Liver (tissue), 9 donors: ENCODE data around the gene PRKAR1B. TPM values are rescaled to one million over a fixed set of nuclear protein-coding genes. Genes with fewer than 3 reads are reported as not detected.

Experiments used
- DNase-seq: peaks from one replicate; pipeline ENCODE4 v3.0.0-alpha.2; 2017; ENCODE audit warnings: low spot score
- H3K27ac ChIP-seq, 2 donors: one replicate each; pipeline ENCODE4 v1.7.0; 2013; ENCODE audit warnings: inconsistent platforms in 2 of 2, low read length in 2 of 2, control low read depth in 1 of 2, low read depth in 1 of 2, mild to moderate bottlenecking in 1 of 2
- H3K27me3 ChIP-seq, 4 donors: one replicate each; pipeline versions ENCODE4 v1.6.1 to v1.7.0; 2013; ENCODE audit warnings: low read length in 3 of 4, inconsistent platforms in 1 of 4, mild to moderate bottlenecking in 1 of 4, moderate library complexity in 1 of 4; ENCODE audit not compliant: control insufficient read depth in 4 of 4, insufficient read depth in 4 of 4
- H3K36me3 ChIP-seq, 4 donors: one replicate each; pipeline versions ENCODE4 v1.6.1 to v1.7.0; 2013; ENCODE audit warnings: low read length in 3 of 4, mild to moderate bottlenecking in 3 of 4, low read depth in 1 of 4, moderate library complexity in 1 of 4; ENCODE audit not compliant: control insufficient read depth in 4 of 4, insufficient read depth in 3 of 4
- H3K4me1 ChIP-seq, 4 donors: one replicate each; pipeline versions ENCODE4 v1.6.1 to v1.7.0; 2013; ENCODE audit warnings: low read length in 3 of 4, mild to moderate bottlenecking in 3 of 4, moderate library complexity in 1 of 4; ENCODE audit not compliant: control insufficient read depth in 4 of 4, insufficient read depth in 4 of 4
- H3K4me3 ChIP-seq, 3 donors: one replicate each; pipeline versions ENCODE4 v1.6.1 to v1.7.0; 2013; ENCODE audit warnings: low read length in 3 of 3, control low read depth in 1 of 3, low read depth in 1 of 3, mild to moderate bottlenecking in 1 of 3
- H3K9ac ChIP-seq, 2 donors: one replicate each; pipeline ENCODE4 v1.7.0; 2013; ENCODE audit warnings: low read length in 2 of 2, mild to moderate bottlenecking in 2 of 2, moderate library complexity in 2 of 2, control low read depth in 1 of 2, low read depth in 1 of 2
- H3K9me3 ChIP-seq, 4 donors: one replicate each; pipeline versions ENCODE4 v1.6.1 to v1.7.0; 2013; ENCODE audit warnings: low read length in 3 of 4; ENCODE audit not compliant: control insufficient read depth in 4 of 4
- FOXA1 ChIP-seq: IDR thresholded peaks from 2 replicates; pipeline ENCODE4 v1.6.1; 2016; ENCODE audit warnings: antibody characterized with exemption
- GABPA ChIP-seq, 2 donors: IDR thresholded peaks in 1 of 2; conservative IDR thresholded peaks in 1 of 2; 2 replicates each; pipeline ENCODE4 v1.6.1; 2016; ENCODE audit warnings: antibody characterized with exemption in 2 of 2, mild to moderate bottlenecking in 1 of 2, moderate library complexity in 1 of 2
- NR2F2 ChIP-seq: IDR thresholded peaks from 2 replicates; pipeline ENCODE4 v1.6.1; 2016; ENCODE audit warnings: antibody characterized with exemption
- RAD21 ChIP-seq, 2 donors: IDR thresholded peaks; 2 replicates each; pipeline ENCODE4 v1.6.1; 2016; ENCODE audit warnings: antibody characterized with exemption in 2 of 2, mild to moderate bottlenecking in 2 of 2
- SP1 ChIP-seq: IDR thresholded peaks from 2 replicates; pipeline ENCODE4 v1.6.1; 2018; ENCODE audit warnings: antibody characterized with exemption, mild to moderate bottlenecking
- YY1 ChIP-seq: IDR thresholded peaks from 2 replicates; pipeline ENCODE4 v1.6.1; 2016; ENCODE audit warnings: antibody characterized with exemption, mild to moderate bottlenecking
- WGBS: extraction: QIAGEN DNeasy Blood & Tissue Kit; methylation state at CpG from one replicate; pipeline ENCODE4 v1.1.7; 2013; 5-methylcytosine and 5-hydroxymethylcytosine counted together
- polyA plus RNA-seq, 2 donors: library from polyadenylated mRNA; stranded (reverse) in 1 of 2; unstranded in 1 of 2; fragments of 200-250 nt in 1 of 2; fragments of >200 nt in 1 of 2; fragmentation: Nextera tagmentation in 1 of 2; extraction: Ambion mirVana in 1 of 2; gene quantifications; one replicate each; pipeline versions ENCODE4 v1.2.1 to v1.2.3, GENCODE V29; 2013 to 2015
- total RNA-seq, 2 donors: library from RNA; depleted of rRNA; stranded (reverse); fragments of >200 nt; gene quantifications; one replicate each; pipeline ENCODE4 v1.2.3, GENCODE V29; 2014
- TF ChIP-seq, protein P1 (sequence below): IDR thresholded peaks from 2 replicates; pipeline ENCODE4 v1.6.1; 2016; ENCODE audit warnings: antibody characterized with exemption
- TF ChIP-seq, protein P2 (sequence below): IDR thresholded peaks from 2 replicates; pipeline ENCODE4 v1.6.1; 2016; ENCODE audit warnings: antibody characterized with exemption
- TF ChIP-seq, protein P3 (sequence below): IDR thresholded peaks from 2 replicates; pipeline ENCODE4 v1.6.1; 2016; ENCODE audit warnings: antibody characterized with exemption
- donor health status: healthy.
- donor health status: healthy.
- donor health status: healthy.
- donor health status: healthy.
- donor health status: healthy.

Gene PRKAR1B
- total and polyA plus RNA-seq, 4 donors: 11.1 to 14.4 (median 12.4) TPM

DNA sequence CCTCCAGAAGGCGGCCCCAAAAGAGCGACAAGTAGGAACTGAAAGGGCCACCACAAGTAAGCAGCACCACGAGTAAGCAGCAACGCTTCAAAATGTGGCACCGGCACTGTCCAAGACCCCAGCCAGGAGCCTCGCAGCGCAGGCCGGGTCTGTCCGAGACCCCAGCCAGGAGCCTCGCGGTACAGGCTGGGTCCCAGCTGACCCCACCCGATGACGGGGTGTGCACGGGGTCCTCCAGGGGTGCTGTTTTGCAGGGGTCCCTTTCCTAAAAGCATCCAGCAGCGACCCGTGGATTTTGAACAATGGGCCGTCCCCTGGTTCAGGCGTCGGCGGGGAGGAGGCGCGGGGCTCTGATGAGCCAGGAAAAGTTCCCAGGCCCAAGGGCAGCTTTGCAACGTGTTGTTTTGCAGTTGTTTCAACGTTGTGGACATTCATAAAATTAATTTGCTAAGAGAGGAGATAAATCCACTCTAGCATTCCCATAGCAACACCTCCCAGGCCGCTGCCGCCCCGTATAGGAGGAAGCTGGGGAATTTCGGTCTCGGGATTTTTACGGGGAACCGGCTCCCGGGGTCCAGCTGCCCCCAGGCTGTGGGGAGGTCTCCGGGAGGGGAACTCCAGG is 155.9 kb downstream of the PRKAR1B start:
- TF ChIP-seq YY1: no peak
- TF ChIP-seq, protein P1, sequence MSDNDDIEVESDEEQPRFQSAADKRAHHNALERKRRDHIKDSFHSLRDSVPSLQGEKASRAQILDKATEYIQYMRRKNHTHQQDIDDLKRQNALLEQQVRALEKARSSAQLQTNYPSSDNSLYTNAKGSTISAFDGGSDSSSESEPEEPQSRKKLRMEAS: no peak
- TF ChIP-seq, protein P2, sequence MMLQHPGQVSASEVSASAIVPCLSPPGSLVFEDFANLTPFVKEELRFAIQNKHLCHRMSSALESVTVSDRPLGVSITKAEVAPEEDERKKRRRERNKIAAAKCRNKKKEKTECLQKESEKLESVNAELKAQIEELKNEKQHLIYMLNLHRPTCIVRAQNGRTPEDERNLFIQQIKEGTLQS: no peak
- no peak for TF ChIP-seq NR2F2
- no peak for DNase-seq
- Histone ChIP-seq H3K36me3 (no peaks in the 10 kb centered on the region), H3K4me3 (no peak overlapping the region), H3K27me3 (no peaks in the 10 kb centered on the region), H3K9ac (no peak overlapping the region), H3K27ac (no peak overlapping the region), H3K9me3 (no peaks in the 10 kb centered on the region), H3K4me1 (no peaks in the 10 kb centered on the region)
- WGBS: 95% methylated on average over 33 of the region's 33 CpGs

DNA sequence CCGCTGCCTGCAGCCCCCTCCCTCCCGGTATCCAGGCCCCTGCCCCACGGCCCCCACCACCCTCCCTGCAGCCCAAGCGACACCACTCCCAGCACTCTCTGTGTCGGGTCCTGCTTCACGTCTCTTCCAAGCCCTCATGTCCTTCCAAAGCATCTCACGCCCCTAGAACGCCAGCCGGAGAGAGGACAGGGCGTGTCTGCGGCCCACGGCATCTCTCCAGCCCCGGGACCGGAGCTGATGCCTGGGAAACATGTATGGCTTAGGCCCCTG is 156.3 kb downstream of the PRKAR1B start:
- H3K4me1 ChIP-seq: no peaks in the 10 kb centered on the region
- H3K27me3 ChIP-seq: no peaks in the 10 kb centered on the region
- no peak overlapping the region for H3K27ac ChIP-seq
- no peak overlapping the region for H3K9ac ChIP-seq
- no peak for TF ChIP-seq RAD21 (IDR thresholded peaks at IDR 0.05)
- no peaks in the 10 kb centered on the region for H3K9me3 ChIP-seq
- no peak overlapping the region for H3K4me3 ChIP-seq
- 95% methylated on average over 14 of the region's 14 CpGs for WGBS
- no peak for DNase-seq
- no peaks in the 10 kb centered on the region for H3K36me3 ChIP-seq

DNA sequence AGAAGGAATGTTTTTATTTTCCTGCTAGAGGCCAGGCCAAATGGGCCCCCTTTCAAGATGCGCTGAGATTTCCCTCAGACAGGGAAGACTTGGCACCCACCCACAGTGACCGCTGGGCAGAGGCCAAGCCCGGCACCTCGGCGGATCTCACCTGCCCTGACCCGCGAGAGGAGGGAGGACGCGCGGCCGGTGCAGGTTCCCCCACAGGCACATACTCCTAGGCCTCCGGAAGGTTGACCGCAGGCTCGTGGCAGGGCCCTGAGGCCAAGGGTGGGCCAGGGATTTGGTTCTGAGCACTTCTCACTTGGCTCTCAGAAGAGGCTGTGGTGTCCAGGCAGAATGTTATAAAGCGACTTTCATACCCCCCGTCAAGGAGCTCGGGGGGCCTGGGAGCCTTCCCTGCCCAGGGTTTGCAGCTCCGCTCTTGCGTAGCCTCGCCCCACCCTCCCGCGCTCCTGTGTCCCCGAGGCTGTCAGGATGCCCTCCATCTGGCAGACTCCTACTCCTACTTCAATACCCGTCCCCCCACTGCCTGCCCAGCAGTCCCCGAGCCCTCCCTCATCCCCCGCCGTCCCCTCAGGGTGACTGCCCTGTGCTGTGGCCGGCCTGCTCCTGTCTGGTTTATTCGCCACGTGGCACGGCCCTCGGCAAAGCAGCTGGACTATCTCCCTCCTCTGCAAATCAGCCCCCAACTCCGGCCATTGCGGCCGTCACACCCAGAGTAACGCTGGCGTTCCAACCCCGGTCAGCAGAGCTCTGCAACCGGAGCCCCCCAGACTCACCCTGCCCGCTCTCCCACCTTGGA is 156.9 kb downstream of the PRKAR1B start:
- no peak for TF ChIP-seq SP1
- TF ChIP-seq, protein P3, sequence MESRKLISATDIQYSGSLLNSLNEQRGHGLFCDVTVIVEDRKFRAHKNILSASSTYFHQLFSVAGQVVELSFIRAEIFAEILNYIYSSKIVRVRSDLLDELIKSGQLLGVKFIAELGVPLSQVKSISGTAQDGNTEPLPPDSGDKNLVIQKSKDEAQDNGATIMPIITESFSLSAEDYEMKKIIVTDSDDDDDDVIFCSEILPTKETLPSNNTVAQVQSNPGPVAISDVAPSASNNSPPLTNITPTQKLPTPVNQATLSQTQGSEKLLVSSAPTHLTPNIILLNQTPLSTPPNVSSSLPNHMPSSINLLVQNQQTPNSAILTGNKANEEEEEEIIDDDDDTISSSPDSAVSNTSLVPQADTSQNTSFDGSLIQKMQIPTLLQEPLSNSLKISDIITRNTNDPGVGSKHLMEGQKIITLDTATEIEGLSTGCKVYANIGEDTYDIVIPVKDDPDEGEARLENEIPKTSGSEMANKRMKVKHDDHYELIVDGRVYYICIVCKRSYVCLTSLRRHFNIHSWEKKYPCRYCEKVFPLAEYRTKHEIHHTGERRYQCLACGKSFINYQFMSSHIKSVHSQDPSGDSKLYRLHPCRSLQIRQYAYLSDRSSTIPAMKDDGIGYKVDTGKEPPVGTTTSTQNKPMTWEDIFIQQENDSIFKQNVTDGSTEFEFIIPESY: no peak
- TF ChIP-seq, protein P1: no peak
- TF ChIP-seq GABPA (IDR thresholded peaks at IDR 0.05 in 1 of 2, conservative IDR thresholded peaks at IDR 0.05 in 1 of 2): no peak
- no peak for TF ChIP-seq RAD21 (IDR thresholded peaks at IDR 0.05)
- TF ChIP-seq NR2F2: no peak
- TF ChIP-seq, protein P2: no peak
- no peak for TF ChIP-seq FOXA1
- Histone ChIP-seq H3K9me3 (no peaks in the 10 kb centered on the region), H3K27ac (no peak overlapping the region), H3K27me3 (no peaks in the 10 kb centered on the region), H3K9ac (no peak overlapping the region), H3K36me3 (no peaks in the 10 kb centered on the region), H3K4me1 (no peaks in the 10 kb centered on the region), H3K4me3 (no peak overlapping the region)
- WGBS: 96% methylated on average over 40 of the region's 40 CpGs
- DNase-seq: no peak
